NCI-H2171 treated with DMSO at 0.1 percent for 48 hours (cell line): ENCODE results near the gene ASTE1.
"Not testable (repeated sequence)": the region's sequence is repeated elsewhere in the genome, so short reads cannot be mapped to it uniquely, and the experiment has no call there.

ENCODE experiments used
- DNase-seq: peaks from one replicate; lab custom pipeline; 2025; lab: John Stamatoyannopoulos, UW

Gene ASTE1

GRCh38 chr3:131026321-131027151 lies at the start of gene ASTE1, which contains the start of gene NEK11:
ASTE1 (minus strand) TSS chr3:131026825; CDS start chr3:131025306, 1,519 bp downstream.
NEK11 (plus strand) TSS chr3:131026877; CDS start chr3:131029709, 2,832 bp downstream.
- peak; percentile 97 for DNase-seq

DNA sequence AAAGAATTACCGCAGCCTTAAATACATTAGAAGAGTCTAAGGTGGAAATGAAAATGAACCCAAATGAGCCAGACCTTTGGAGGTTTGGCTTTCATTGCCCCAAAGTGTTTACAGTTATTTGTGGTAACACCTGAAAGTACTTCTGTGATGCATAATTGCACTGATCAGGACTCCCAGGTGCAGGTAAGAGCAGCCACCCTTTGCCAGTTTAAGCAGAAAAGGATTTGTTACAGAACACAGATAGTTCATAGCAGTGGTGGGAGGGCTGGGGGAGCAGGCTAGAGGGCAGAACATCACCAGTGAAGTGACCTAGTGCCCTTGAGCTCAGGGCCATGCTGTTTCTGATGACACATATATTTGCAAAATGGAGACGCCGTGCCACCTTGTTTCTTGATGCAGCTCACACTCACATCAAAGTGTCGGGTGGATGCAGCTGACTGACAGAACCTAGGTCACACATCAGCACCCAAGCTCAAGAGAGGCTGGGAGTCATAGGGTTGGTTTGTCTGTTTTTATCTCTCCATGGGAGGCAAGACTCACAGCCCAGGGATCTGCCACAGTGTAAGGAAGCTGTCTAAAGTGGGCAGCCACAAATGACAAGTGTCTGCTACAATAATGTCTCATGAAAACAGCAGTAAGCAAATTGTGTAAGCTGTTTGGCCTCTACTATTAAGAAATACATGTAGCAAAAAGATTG lies 49.2 kb upstream of the ASTE1 start:
- DNase-seq: no peak

DNA sequence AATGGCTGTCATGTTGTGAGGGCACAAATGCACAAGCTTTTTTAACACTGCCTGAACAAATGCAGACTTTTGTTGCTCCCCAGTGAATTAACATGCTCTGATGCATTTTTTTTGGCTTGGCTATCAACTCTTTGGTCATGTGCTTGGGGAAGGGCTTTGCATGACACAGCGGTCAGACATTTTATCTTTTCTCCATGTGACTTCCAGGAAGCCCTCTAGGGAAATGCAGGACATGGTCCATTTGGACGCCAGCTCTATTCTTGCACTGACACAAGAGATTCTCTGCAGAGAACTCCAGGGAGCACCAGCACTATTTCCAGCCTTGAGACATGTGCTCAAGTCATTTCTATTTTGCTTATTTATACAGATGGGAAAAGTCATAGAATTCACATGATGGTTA lies 46.2 kb upstream of the ASTE1 start:
- DNase-seq: no peak

- DNase-seq: no peak
Measured at GRCh38 chr3:131072099-131072559, 45.5 kb upstream of the ASTE1 start.

GRCh38 chr3:131067983-131068382 lies 41.4 kb upstream of the ASTE1 start:
- DNase-seq: peak; percentile 47

DNA sequence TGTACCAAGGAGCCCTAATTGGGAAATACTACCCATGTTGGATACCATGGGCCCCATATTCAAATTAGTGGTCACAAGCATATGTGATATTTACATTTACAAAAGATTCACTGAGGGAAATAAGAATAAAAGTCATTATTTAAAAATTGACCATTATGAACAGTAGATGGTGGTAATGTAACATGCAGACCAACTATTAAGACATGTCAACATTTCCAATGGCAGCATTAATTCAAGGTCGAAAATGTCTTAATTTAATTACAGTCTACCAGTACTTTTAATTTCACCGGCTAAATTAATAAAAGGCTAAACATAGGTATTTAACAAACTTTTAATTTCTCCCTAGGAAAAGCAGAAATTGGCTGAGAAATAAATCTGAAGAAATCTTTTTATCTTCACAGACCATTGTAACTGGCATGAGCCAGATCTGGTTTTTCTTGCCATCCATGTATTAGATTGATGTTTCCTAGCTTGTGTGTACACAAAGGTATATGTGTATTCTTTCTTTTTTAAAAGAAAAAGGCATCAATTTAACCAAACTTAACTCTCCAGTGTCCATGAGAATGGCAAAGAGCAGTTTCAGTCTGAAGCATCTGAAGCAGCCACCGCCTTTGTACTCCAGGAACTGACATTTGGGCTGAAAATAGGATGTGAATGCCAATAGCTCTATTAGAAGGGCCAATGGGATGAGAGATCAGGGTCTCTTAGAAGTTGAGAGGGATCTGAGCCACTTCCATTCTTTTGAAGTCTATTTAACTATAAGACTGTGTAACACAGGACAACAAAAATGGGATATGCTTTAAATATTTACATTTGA lies 26.6 kb upstream of the ASTE1 start:
- DNase-seq: peak; percentile 14

- DNase-seq: no peak
Measured at GRCh38 chr3:131050001-131050400, 23.4 kb upstream of the ASTE1 start.

DNA sequence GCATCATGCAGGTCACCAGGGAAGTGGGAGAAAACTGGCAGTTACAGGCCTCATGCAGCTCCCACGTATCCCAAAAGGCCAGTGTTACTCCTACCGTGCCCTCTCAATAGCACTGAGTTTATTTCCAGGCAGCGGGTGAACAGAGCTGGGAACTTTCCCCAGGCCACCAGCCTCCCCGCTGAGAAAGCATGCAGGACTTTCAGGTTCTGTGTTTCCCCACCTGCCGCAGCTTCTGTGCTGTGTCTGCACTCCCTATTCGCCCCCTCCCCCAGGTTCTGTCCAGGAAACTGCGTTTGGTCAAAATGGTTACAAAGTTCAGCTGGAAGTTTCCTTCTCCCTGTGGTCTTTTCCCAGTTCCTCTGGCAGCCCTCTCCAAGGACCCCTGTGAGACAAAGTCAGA lies 21.4 kb upstream of the ASTE1 start:
- no peak for DNase-seq

- DNase-seq: peak; percentile 21
Measured at GRCh38 chr3:131047582-131047981, 21.0 kb upstream of the ASTE1 start.

DNA sequence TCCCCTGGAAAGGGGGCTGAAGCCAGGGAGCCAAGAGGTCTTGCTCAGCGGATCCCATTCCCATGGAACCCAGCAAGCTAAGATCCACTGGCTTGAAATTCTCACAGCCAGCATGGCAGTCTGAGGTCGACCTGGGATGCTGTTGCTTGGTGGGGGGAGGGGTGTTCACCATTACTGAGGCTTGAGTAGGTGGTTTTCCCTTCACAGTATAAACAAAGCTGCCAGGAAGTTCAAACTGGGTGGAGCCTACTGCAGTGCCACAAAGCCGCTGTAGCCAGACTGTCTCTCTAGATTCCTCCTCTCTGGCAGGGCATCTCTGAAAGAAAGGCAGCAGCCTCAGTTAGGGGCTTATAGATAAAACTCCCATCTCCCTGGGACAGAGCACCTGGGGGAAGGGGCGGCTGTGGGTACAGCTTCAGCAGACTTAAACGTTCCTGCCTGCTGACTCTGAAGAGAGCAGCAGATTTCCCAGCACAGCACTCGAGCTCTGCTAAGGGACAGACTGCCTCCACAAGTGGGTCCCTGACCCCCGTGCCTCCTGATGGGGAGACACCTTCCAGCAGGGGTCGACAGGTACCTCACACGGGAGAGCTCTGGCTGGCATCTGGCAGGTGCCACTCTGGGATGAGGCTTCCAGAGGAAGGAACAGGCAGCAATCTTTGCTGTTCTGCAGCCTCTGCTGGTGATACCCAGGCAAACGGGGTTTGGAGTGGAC lies 15.8 kb upstream of the ASTE1 start:
- not testable (repeated sequence) for DNase-seq

- DNase-seq: no peak
Measured at GRCh38 chr3:131038326-131038725, 11.7 kb upstream of the ASTE1 start.

- no peak for DNase-seq
Measured at GRCh38 chr3:131036986-131037385, 10.4 kb upstream of the ASTE1 start.

GRCh38 chr3:131036200-131036816 lies 9.7 kb upstream of the ASTE1 start:
- DNase-seq: no peak

GRCh38 chr3:131033480-131034080 lies 7.0 kb upstream of the ASTE1 start:
- DNase-seq: peak; percentile 56

- no peak for DNase-seq
Measured at GRCh38 chr3:131031660-131032059, 5.0 kb upstream of the ASTE1 start.

DNA sequence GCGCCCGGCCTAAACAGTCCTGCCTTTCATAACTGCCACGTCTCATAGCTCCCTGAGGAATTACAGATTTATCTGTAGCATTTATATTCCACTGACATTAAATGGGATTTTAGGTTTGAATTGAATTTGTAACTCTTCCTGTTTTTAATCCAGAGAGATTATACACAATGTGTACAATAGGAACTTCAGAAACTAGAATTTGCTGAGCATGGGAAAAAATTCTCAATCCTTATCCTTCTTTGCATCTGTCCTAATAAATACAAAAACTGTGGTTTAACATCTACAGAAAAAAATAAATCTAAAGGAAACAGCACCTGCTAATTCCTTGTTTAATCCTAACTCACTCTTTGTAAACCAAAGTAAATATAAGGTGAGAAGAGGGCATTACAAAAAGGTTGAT lies 2.2 kb upstream of the ASTE1 start:
- no peak for DNase-seq

DNA sequence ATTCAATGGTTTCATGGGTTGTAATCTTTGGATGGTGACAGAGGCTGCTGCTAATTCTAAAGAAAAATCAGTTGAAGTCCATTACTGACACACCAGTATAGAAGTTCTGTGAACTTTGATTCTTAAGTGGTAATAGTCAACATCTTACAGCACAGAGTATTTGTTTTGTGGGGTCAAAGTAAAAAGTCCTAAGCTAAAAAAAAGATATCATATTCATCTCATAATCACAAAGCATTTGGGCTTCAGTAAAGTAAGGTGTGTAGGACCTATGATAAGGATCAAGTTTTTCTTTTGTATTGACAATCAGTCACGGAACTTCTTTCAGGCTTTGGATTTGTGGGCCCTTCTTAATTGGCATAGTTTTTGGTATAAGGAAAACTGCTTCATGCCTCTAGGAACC lies 1.1 kb downstream of the ASTE1 start:
- DNase-seq: no peak

DNA sequence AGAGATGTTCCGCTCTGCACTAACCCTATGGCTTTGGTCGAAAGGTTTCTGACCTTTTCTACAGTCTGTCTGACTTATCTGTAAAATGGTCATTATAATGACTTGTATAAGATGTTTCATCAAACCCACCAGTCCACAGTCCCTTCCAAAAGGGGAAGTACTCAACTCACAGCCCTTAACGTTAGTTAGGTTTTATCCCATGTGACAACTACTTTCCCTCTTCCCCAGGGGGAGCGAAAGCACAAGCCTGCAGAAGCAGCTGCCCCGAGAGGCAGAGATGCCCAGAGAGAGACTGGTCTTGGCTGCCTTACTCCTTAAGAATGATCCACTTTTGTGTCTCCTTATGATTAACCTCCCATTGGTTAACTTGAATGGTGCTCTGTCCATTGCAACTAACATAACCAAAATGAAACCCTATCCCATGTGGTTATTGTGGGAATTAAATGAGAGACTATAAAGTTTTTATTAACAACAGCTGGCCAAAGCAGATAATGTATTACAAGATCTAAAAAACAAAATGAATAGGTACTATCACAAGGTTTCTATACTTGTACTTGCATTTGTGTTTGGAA lies 6.4 kb downstream of the ASTE1 start:
- DNase-seq: no peak

- DNase-seq: no peak
Measured at GRCh38 chr3:131018970-131019369, 7.7 kb downstream of the ASTE1 start.

- DNase-seq: no peak
Measured at GRCh38 chr3:131009698-131010097, 16.9 kb downstream of the ASTE1 start.
